Islet of Langerhans (tissue), 1 donor: ENCODE results near the gene C11orf42.

Source experiments
- FAIRE-seq: peaks from one replicate; lab custom pipeline; 2011; peaks lifted over from hg19 to GRCh38; lab: Jason Lieb, UNC

Gene C11orf42, protein sequence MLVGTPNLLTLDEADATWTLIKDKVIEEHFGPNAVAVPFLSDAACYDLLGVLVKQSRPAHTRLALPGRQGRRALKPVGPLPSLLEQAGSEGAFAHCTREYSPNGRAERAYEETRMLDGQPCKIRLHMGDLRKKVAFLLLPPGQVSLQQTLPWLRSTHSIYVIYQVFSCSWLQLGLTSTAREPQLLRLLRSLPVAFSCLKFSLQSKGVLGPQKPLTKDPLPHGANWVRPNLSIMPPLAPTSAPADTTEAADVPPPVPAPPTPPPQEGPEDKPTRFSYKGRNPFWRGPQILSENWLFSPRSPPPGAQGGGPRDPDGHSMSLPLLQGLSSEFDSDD

DNA sequence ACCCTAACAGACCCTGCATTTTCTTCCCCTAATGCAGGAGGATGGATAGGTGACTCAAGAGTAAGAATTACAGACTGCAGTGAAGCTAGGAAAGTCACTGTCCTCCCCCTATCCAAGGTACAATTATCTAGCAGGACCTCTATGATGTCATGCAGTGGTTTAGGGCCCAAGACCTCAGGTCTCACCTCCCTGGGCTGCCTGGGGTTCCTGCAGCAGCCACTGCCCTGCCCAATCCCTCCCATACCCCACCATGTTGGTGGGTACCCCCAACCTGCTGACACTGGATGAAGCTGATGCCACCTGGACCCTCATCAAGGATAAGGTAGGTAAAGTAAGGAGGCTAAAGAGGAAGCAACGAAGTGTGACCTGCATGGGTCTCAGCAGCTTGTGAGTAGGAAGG, at the start of gene C11orf42:
TSS of gene C11orf42 (plus strand) at position 192 of the 400 bp plus-strand sequence. CDS start at position 251, 59 bp downstream.
- FAIRE-seq: no peak

DNA sequence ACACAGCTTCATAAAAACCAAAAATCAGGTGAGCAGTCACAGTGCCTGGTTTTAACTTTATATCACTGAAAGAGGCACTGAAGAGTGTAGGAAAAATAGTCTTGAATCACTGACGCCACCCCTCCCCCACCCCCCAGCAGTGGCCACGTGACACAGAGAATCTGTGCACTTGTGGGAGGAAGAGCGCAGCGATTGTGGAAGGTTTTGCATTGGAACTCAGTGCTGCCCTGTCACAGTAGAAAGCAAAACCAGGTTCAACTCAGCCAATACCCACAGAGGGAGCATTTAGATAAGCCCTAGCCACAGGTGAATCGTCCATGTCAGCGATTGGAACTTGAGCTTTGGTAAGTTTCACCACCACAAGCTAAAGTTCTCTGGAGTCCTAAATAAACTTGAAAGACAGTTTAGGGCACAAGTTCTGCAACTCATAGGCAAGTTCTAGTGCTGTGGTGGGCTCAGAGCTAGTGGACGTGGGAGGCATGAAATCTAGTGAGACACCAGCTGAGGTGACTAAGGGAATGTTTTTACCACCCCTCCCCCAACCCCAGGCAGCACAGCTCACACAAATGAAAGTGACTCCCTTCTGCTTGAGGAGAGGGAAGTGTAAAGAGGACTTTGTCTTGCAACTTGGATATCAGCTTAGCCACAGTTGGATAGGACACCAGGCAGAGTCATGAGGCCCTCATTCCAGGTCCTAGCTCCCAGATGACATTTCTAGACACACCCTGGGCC, 48.6 kb upstream of the C11orf42 start:
- FAIRE-seq: no peak

DNA sequence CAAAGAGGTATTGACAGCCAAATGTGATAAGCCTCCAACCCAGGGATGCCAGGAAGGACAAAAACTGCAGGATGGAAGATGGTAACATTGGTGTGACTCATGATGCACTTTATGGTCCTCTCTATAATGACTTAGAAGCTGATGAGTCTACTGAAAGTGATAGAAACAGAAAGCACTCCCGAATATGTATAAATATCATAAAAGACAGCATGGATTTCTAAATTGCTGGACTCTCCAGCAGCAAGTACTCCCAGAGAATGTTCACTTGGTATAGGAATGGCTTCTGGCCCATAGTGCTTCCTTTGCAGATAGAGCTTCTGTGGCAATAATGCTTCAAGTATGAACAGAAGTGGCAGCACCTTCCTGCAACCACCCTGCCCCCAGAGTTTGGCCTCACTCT, 35.1 kb upstream of the C11orf42 start, which contains the start of gene OR52B2:
TSS of gene OR52B2 (minus strand) at position 101 of the 400 bp plus-strand sequence. CDS start at position 101, 0 bp downstream.
- FAIRE-seq: no peak

DNA sequence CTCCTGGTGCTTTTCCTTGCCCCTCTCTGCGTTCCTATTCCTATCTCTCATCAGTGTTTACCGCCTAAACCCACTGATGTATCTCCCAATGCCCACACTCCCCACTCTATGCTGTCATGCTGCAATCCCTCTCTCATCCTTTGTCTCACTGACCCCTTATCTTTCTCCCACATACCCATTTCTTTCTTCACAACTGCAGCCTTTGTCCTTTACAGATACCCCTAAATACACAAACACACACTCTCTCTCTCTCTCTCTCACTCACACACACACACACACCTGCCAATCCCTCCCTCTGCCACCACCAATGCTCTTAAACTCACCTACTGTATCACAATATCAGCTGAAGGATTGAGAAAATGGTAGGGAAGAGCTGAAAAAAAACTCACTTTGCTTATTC, 29.9 kb upstream of the C11orf42 start:
- no peak for FAIRE-seq

DNA sequence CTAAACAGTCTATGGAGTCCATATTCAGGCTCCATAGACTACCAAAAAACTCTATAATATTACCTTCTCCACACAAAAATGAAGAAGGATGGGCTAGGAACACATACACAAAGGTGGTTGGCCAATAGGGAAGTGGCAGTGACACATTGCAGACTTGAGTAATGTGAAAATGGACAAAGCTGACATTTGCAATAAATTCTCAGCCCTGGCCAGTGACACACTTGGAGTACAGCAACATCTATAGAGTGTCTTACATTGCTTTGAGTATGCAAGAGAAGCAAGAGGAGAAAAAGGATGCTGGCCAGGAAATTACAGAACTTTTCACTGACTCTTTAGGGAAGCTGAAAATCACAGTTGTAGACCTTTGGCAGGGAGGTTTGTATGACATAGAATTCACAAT, 13.6 kb upstream of the C11orf42 start:
- no peak for FAIRE-seq

DNA sequence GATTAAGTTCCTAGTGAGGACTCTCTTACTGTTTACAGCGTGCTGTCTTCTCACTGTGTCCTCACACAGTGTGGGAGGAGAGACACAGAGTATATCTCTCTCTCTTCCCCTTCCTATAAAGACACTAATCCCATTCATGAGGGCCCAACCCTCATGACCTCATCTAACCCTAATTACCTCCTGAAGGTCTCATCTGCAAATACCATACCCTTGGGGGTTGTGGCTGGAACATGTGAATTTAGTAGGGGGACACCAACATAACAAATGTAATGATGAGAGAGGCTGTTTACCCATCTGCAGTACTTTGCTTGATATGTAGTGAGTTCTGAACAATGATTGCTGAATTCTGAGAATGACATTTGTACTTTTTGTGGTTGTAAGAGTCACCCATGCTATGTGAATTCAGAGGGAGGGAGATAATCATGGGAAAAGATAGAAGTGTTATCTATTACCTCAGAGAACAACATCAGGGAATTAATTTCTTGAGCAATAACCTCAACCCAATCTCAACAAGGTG, 11.2 kb upstream of the C11orf42 start:
- no peak for FAIRE-seq

DNA sequence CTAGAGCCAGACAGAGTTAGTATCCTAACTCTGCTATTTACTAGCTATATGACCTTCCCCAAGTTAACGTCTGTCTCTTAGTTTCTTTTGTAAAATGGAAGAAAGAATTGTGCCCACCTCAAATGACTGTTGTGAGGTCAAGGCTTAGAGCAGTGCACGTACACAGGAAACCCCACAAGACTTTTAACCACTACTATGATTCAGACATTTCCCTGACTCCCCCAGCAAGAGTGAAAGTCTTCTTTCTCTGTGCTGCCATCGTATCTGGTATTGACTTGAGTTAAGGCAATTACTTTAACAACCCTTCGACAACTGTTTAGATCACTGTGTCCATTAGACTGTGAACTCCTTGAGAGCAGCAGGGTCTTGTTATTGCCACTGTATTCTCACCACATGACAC, 9.0 kb upstream of the C11orf42 start:
- no peak for FAIRE-seq

DNA sequence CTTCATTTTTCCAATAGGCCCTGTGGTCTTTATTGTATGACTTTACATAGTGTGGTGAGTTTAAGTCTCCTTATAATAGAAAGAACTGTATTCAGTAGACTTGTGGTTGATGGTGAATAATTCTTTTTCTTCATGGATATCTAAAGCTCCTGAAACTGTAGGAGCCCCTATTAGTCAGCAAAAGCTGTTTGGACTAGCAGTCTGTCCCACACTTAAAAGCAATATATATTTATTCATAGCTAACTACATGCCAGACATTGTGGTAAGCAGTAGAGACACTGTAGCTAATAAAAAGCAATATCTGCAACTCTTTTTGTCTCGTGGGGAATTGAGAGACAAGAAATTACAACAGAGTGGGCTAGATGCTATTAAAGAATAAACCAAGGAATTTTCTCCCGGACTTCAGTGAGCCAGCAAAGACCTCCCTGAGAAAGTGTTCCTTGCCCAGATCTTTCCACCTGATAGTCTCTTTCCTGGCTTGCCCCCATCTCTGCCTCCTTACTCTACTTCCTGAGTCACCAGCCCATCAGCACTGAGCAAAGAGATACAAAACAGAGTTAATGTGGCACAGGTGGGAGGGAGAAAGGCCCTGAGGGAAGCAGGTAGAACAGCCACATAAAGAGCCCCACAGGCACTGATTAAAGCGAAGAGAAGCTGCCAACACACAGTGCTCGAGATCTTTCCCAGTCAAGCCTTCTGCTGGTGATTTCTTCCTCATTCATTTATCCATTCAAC, 7.7 kb upstream of the C11orf42 start:
- FAIRE-seq: no peak

DNA sequence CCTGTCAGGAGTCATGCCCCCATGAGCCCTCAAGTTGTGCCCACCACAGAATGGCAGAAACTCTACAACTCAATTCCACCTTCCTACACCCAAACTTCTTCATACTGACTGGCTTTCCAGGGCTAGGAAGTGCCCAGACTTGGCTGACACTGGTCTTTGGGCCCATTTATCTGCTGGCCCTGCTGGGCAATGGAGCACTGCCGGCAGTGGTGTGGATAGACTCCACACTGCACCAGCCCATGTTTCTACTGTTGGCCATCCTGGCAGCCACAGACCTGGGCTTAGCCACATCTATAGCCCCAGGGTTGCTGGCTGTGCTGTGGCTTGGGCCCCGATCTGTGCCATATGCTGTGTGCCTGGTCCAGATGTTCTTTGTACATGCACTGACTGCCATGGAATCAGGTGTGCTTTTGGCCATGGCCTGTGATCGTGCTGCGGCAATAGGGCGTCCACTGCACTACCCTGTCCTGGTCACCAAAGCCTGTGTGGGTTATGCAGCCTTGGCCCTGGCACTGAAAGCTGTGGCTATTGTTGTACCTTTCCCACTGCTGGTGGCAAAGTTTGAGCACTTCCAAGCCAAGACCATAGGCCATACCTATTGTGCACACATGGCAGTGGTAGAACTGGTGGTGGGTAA, 6.1 kb upstream of the C11orf42 start, which contains the start of gene OR52W1:
TSS of gene OR52W1 (plus strand) at position 51 of the 637 bp plus-strand sequence. CDS start at position 51, 0 bp downstream.
- no peak for FAIRE-seq

DNA sequence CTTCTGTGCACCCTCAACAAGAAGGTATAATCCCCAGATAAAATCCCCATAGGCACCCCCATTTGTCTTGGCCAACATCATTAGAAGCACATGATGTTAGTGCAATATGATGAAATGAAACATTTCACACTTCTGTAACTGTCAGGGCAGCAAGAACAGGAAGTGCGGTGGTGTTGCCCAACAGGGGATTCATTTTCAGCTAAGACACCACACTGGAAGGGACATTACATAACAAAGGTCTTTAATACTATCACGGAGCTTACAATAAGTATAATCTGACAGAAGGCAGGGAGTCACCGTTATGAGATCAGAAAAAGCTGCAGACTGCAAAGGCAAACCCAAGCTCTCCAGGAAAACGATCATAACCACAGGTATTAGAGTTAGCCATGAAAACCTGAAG, 4.4 kb upstream of the C11orf42 start:
- no peak for FAIRE-seq

DNA sequence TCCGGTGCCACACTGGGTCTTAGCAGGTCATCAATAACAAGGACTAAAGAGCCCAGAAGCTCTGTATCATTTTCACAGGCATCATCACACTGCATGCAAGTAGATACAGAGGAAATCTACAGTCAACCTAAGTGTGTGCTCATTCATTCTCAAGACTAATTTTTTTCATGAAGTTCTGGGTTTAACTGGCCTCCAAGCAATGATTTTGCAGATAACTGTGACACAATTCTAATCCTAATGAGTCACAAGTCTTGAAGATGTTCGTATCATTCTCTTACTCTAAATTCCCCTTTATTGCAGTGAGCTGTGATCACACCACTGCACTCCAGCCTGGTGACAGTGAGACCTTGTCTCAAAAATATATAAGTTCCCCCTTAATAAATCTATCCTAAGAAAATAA, 3.9 kb upstream of the C11orf42 start:
- no peak for FAIRE-seq

DNA sequence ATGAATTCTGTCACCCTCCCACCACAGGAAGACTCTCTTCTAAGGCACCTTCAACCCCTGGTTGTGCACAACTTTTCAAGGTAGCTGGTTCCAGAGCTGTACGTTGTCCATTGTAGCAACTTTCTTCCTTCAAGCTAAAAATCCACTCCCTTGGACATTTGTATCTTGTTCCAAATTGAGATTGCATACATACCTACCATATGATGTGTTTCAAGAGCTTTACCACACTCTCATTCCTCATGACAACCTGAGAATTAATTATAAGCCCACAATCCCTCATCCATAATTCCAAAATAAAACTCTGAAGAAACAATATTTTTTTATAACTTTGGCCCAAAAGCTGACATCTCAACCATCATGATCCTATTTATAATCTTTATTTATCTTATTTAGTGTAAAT, 3.3 kb upstream of the C11orf42 start:
- FAIRE-seq: no peak

DNA sequence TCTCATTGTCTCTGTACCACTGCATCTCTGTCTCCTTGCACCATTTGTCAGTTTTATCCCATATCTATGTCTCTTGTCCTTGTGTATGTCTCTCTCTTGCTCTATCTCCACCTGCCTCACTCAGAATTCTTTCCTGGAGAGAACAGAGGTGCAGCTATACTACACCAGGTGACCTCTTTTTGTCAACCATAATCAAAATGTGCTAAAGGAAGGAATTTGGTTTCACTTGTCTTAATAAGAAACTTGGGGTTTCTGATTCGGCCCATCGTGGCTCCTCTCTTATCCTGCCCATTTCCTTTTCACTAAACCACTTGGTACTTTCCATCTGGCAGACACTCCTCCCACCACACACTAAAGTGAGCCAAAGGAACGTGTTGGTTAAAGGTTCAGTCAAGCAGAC, 2.0 kb upstream of the C11orf42 start:
- no peak for FAIRE-seq

DNA sequence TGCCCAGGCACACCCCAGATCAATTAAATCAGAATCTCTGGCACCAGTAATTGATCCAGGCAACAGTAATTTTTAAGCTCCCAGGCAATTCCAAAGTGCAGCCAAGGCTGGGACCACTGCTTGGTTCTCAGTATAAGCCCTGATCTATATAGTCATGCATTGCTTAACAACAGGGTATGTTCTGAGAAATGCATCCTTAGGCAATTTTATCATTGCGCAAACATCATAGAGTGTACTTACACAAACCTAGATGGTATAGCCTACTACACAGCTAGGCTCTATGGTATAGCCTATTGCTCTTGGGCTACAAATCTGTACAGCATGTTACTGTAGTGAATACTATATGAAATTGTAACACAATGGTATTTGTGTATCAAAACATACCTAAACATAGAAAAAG, 651 bp upstream of the C11orf42 start:
- FAIRE-seq: no peak

DNA sequence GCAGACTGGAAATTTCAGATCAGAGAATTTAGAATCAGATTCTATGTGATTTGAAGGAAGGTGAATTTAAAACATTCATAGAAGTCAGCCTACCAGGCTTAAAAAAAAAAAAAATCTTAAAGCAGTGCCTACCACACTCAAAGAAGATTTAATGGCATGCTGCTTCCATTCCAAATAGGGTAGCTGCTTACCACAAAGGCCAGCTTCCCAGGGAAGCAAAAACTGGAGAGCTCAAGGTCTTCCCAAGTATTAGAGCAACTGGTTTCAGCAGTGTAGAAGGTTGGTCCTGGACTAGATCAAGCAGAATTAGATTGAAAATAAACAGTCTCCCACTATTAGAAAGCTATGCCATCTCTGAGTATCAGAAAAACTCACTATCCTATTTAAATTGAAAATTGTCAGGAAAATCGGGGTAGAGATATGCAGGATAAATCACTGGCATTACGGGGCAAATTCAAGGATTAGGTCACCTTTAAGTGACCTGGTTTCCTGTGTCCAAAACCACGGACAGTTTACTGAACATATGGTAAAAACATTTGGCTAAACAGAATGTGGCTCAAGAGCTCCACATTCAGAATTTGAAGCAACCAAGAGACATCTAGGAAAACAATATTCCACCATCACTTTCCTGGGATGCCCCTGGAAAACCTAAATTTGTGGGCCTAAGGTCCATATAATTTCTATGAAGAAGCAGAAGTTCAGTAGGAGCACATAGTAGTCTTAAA, 1.3 kb downstream of the C11orf42 start:
- FAIRE-seq: no peak

DNA sequence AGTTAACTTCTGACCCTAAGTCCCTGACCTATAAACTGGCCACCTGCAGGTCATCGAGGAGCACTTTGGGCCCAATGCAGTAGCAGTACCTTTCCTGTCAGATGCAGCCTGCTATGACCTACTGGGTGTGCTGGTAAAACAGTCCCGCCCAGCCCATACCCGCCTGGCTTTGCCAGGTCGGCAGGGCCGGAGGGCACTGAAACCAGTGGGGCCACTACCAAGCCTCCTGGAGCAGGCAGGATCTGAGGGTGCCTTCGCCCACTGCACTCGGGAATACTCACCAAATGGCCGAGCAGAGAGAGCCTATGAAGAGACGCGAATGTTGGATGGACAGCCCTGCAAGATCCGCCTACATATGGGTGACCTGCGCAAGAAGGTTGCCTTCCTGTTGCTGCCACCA, 4.4 kb downstream of the C11orf42 start:
- FAIRE-seq: no peak

DNA sequence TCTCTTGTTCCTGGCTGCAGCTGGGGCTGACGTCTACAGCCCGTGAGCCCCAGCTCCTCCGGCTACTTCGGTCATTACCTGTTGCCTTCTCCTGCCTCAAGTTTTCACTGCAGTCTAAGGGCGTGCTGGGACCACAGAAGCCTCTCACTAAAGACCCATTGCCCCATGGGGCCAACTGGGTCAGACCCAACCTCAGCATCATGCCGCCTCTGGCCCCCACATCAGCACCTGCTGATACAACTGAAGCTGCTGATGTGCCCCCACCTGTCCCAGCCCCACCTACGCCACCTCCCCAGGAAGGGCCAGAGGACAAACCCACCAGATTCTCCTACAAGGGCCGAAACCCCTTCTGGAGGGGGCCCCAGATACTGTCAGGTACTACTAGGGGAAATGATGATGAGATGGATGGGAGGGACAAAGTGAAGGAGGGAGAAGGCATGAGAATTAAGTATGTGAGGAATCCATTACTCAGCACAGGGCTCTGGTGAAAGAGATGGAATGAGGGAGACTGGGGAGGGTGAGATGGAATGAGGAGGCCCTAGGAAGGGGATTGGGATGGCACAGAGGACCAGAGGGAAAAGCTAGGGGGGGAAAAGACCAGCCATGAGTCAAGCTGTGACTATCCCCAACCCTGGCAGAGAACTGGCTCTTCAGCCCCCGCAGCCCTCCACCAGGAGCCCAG, 5.1 kb downstream of the C11orf42 start:
- FAIRE-seq: no peak

DNA sequence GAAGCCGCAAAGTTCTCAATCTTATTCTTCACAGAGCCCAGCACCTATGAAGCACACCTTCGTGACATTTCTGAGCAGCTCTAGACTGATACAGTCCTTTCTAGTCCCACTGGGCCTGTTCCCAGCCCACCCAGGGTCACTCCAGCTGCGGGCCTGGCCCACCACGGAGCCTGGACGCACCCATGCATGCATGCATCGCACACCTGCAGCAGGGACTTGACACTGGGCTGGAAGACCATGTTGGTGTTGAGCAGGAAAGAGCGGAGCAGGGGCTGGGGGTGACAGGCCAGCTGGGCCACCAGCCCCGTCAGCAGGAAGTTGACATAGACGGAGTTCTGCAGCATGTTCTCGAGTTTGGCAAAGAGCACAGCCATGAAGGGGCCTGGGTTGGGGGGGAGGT, 9.2 kb downstream of the C11orf42 start:
- FAIRE-seq: no peak

DNA sequence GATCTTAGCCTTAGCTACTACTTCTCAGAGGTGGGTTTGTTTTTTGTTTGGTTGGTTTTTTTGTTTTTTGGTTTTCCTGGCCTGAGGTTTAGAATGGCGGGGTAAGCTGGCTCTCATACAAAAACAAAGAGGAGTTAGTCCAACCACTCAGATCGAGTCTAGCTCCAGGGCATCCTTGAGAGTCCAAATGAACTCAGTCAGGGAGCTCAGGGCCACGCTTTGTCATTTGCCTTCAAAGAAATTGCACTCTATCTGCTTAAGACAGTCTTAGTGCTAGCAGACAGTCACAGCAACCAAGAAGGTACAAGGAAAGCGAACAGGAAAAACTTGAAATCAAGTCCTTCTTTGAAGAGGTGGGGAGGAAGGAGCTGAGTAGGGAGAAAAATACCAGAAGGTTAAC, 11.1 kb downstream of the C11orf42 start:
- no peak for FAIRE-seq

DNA sequence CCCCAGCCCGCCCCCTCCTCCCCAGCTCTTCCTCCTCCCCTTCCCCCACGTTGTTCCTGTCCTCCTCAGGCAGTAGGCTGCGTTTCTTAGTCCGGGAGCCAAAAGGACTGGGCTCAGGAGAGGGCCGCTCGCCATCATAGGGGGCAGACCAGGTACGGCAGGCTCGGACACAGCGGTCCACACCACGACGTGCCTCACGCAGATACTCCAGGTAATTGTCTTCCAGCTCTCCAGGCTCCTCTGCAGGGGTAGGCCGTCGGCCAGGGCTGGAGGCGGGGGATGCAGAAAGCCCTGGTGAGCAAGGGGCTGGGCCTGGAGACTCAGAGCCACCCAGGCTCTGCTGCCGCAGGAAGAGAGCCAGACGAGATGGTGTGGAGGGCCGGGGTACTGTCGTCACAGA, 12.4 kb downstream of the C11orf42 start:
- FAIRE-seq: no peak

DNA sequence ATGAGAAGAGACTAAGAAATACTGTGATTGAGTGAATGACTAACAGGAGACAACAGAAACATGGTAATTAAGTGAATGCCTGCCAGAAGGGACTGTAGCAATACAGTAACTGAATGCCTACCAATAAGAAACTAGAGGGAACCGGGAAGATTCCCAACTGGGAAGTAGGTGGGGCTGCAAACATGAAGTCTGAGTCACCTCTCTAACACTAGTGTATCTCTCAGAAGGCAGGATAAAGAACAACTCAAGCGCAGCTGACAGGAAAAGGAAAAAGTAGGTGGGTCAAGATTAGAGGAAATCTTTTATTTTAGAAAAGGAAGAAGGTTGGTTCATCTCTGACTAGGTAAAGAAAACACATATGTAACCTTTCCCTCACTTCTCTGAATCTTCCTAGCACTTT, 14.0 kb downstream of the C11orf42 start:
- no peak for FAIRE-seq
